Adrenal gland (tissue), 12 donors: ENCODE results near the gene STOML3. TPM values are rescaled to one million over a fixed set of nuclear protein-coding genes. Genes with fewer than 3 reads are reported as not detected.

Source experiments
- DNase-seq, 7 donors: peaks; one replicate each; pipeline ENCODE4 v3.0.0-alpha.2; 2019 to 2020
- H3K27ac ChIP-seq, 5 donors: fragments of 200-600 bp; sonication (generic) in 4 of 5; 1 replicate in 3 of 5; 2 replicates in 2 of 5; pipeline versions ENCODE4 v1.5.1 to v1.8.0; 2016 to 2020; ENCODE audit warnings: mild to moderate bottlenecking in 1 of 5
- H3K27me3 ChIP-seq: fragments of 200-600 bp; 2 replicates; pipeline ENCODE4 v1.8.0; 2021
- H3K36me3 ChIP-seq, 2 donors: fragments of 200-600 bp; replicated peaks in 1 of 2; 1 replicate in 1 of 2; 2 replicates in 1 of 2; pipeline versions ENCODE4 v1.5.1 to v1.8.0; 2018 to 2022
- H3K4me1 ChIP-seq, 2 donors: fragments of 200-600 bp; replicated peaks in 1 of 2; 1 replicate in 1 of 2; 2 replicates in 1 of 2; pipeline versions ENCODE4 v1.5.1 to v1.8.0; 2018 to 2021
- H3K4me3 ChIP-seq, 4 donors: fragments of 200-600 bp; sonication (generic) in 3 of 4; one replicate each; pipeline ENCODE4 v1.5.1; 2016 to 2018
- H3K9me3 ChIP-seq, 3 donors: fragments of 200-600 bp; sonication (generic) in 1 of 3; replicated peaks in 1 of 3; 1 replicate in 2 of 3; 2 replicates in 1 of 3; pipeline versions ENCODE4 v1.5.1 to v1.8.0; 2016 to 2021
- CTCF ChIP-seq, 6 experiments: fragments of 450-650 bp in 4 of 6; fragments of 200-600 bp in 2 of 6; sonication (generic) in 1 of 6; IDR thresholded peaks; 1 replicate in 5 of 6; 2 replicates in 1 of 6; pipeline versions ENCODE4 v1.5.1 to v1.8.0; 2016 to 2021; ENCODE audit warnings: antibody characterized with exemption in 6 of 6, mild to moderate bottlenecking in 2 of 6, moderate library complexity in 1 of 6
- POLR2A ChIP-seq, 2 donors: fragments of 450-650 bp; IDR thresholded peaks; one replicate each; pipeline ENCODE4 v1.6.1; 2017; ENCODE audit warnings: antibody characterized with exemption in 2 of 2, mild to moderate bottlenecking in 2 of 2, moderate library complexity in 1 of 2
- WGBS, 4 donors: extraction: QIAGEN DNeasy Blood & Tissue Kit in 2 of 4; methylation state at CpG; one replicate each; pipeline versions ENCODE4 v1.1.5 to v1.1.7; 2013 to 2017; 5-methylcytosine and 5-hydroxymethylcytosine counted together
- intact Hi-C, 2 donors: fragments of 100-400 bp; cut with DNase I; formaldehyde crosslinking; loops; one replicate each; pipeline versions ENCODE4 v1.14.1 to v1.15.0; 2022 to 2023
- polyA plus RNA-seq, 3 donors: library from polyadenylated mRNA; stranded (reverse); fragments of 200-250 nt in 2 of 3; fragments of 350-450 nt in 1 of 3; fragmentation: Illumina TruSeq in 1 of 3; extraction: RNeasy Lipid Tissue Mini Kit (QIAGEN cat#74804) in 1 of 3; gene quantifications; one replicate each; pipeline ENCODE4 v1.2.3, GENCODE V29; 2013 to 2014
- total RNA-seq, 9 donors: library from RNA; depleted of rRNA in 4 of 9; stranded (reverse); fragments of >200 nt in 4 of 9; fragments of 120-200 nt in 1 of 9; fragmentation: NEBNext Ultra II Directional in 1 of 9; extraction: Animal tissue kit (Norgen Biotek cat#: 25700) in 1 of 9; gene quantifications; one replicate each; pipeline versions ENCODE4 v1.1.0 to v1.2.4, GENCODE V29; 2013 to 2023
- donor health status: healthy with polysubstance abuse.
- donor health status: Bipolar disorder and iron deficiency.
- donor health status: DM: yes; HTN: yes; CAD: no.
- donor health status: DM: no; HTN: no; CAD: no.
- donor health status: DM: no; HTN: no; CAD: no.
- donor health status: DM: yes; HTN: yes; CAD: no.

The STOML3 gene
- total and polyA plus RNA-seq, 12 donors: 0.06 TPM; not detected in 11

GRCh38 chr13:38970380-38971051 lies 20.1 kb downstream of the STOML3 start:
- Histone ChIP-seq H3K9me3 (no peaks in the 10 kb centered on the region), H3K27ac (no peak overlapping the region), H3K27me3 (no peaks in the 10 kb centered on the region), H3K4me1 (no peaks in the 10 kb centered on the region), H3K4me3 (no peak overlapping the region), H3K36me3 (no peaks in the 10 kb centered on the region)
- intact Hi-C loops: no loop called here
- WGBS, 4 donors: 75 to 89% (median 84%) methylated on average over 4 of the region's 4 CpGs
- DNase-seq: no peak
- TF ChIP-seq CTCF (IDR thresholded peaks at IDR 0.05): no peak
- no peak for TF ChIP-seq POLR2A (IDR thresholded peaks at IDR 0.05)

- Histone ChIP-seq H3K27ac (no peak overlapping the region), H3K36me3 (no peaks in the 10 kb centered on the region), H3K9me3 (no peaks in the 10 kb centered on the region), H3K4me1 (no peaks in the 10 kb centered on the region), H3K4me3 (no peak overlapping the region), H3K27me3 (no peaks in the 10 kb centered on the region)
- WGBS, 4 donors: 51 to 54% (median 52%) methylated on average over 2 of the region's 2 CpGs
- intact Hi-C loops: no loop called here
- TF ChIP-seq POLR2A (IDR thresholded peaks at IDR 0.05) (no peak), CTCF (IDR thresholded peaks at IDR 0.05) (no peak)
- no peak for DNase-seq
These were observed 21.4 kb downstream of the STOML3 start for GRCh38 chr13:38969187-38969586.

GRCh38 chr13:38967446-38967845 lies 23.2 kb downstream of the STOML3 start:
- H3K9me3 ChIP-seq: no peaks in the 10 kb centered on the region
- TF ChIP-seq CTCF (IDR thresholded peaks at IDR 0.05) (no peak), POLR2A (IDR thresholded peaks at IDR 0.05) (no peak)
- H3K27me3 ChIP-seq: no peaks in the 10 kb centered on the region
- H3K27ac ChIP-seq: no peak overlapping the region
- intact Hi-C loops: no loop called here
- WGBS, 4 donors: 55 to 71% (median 59%) methylated on average over 2 of the region's 2 CpGs
- no peaks in the 10 kb centered on the region for H3K4me1 ChIP-seq
- no peak overlapping the region for H3K4me3 ChIP-seq
- DNase-seq: no peak
- no peaks in the 10 kb centered on the region for H3K36me3 ChIP-seq

GRCh38 chr13:38965281-38965680 lies 25.4 kb downstream of the STOML3 start:
- TF ChIP-seq POLR2A (IDR thresholded peaks at IDR 0.05): no peak
- TF ChIP-seq CTCF (IDR thresholded peaks at IDR 0.05): no peak
- H3K9me3 ChIP-seq: no peaks in the 10 kb centered on the region
- intact Hi-C loops: no loop called here
- H3K36me3 ChIP-seq: no peaks in the 10 kb centered on the region
- no peak overlapping the region for H3K27ac ChIP-seq
- H3K4me1 ChIP-seq: no peaks in the 10 kb centered on the region
- DNase-seq: no peak
- 69 to 81% (median 74%) methylated on average over 4 of the region's 4 CpGs for WGBS, 4 donors
- H3K4me3 ChIP-seq: no peak overlapping the region
- H3K27me3 ChIP-seq: no peaks in the 10 kb centered on the region
